ENCODE data around the gene SAMD4B. TPM values are rescaled to one million over a fixed set of nuclear protein-coding genes. Genes with fewer than 3 reads are reported as not detected.

Gene SAMD4B
- total RNA-seq, 1 experiment from 2014 or later: 135 TPM

- Histone ChIP-seq H4K5ac (ENCODE audit: insufficient read length, low read depth, low read length) (no peak overlapping the region), H3K18ac (ENCODE audit: insufficient read length, low read depth, low read length) (peak overlapping the region; percentile 80), H3K23ac (ENCODE audit: insufficient read length, low read depth, low read length) (no peak overlapping the region), H4K8ac (replicated peaks; ENCODE audit: insufficient read length, low read depth, low read length) (no peak overlapping the region), H2AK5ac (ENCODE audit: insufficient read length, low read length) (no peak overlapping the region), H3K79me1 (ENCODE audit: insufficient read depth, low read depth, low read length, poor library complexity, severe bottlenecking) (no peaks in the 10 kb centered on the region), H3K27me3 (ENCODE audit: insufficient read depth, low read length) (no peaks in the 10 kb centered on the region), H2BK5ac (ENCODE audit: insufficient read length, low read length) (no peak overlapping the region), H2BK120ac (ENCODE audit: low read depth, low read length, poor library complexity, severe bottlenecking) (no peak overlapping the region), H2BK20ac (ENCODE audit: low read depth, low read length, poor library complexity, severe bottlenecking) (no peak overlapping the region), H3K4me2 (ENCODE audit: insufficient read depth, insufficient read length, low read length) (peak overlapping the region; percentile 15), H2BK12ac (ENCODE audit: insufficient read length, low read depth, low read length) (peak overlapping the region; percentile 26), H3K9ac (ENCODE audit: extremely low read depth, insufficient read length, low read length) (no peak overlapping the region), H2BK15ac (ENCODE audit: low read depth, low read length) (no peak overlapping the region; the same call in 1 of the 2 replicates), H4K20me1 (ENCODE audit: control insufficient read depth, insufficient read depth, insufficient read length) (no peaks in the 10 kb centered on the region), H4K91ac (ENCODE audit: insufficient read length, low read depth, low read length) (no peak overlapping the region), H3K9me3 (ENCODE audit: control insufficient read depth, low read depth, low read length) (no peaks in the 10 kb centered on the region), H3K27ac (ENCODE audit: insufficient read length, low read depth, low read length) (peak overlapping the region; percentile 73), H3T11ph (ENCODE audit: low read length) (no peak overlapping the region), H3K4ac (ENCODE audit: low read depth, low read length) (no peak overlapping the region), H3K56ac (ENCODE audit: insufficient read length, low read depth, low read length) (no peak overlapping the region), H3K79me2 (ENCODE audit: insufficient read depth, low read length) (no peaks in the 10 kb centered on the region), H3K23me2 (ENCODE audit: insufficient read length, low read depth, low read length, poor library complexity, severe bottlenecking) (no peaks in the 10 kb centered on the region), H2AFZ (ENCODE audit: low read length) (no peak overlapping the region), H3K14ac (ENCODE audit: insufficient read depth, low read length) (peak overlapping the region; percentile 78), H3K4me1 (ENCODE audit: insufficient read depth, low read length) (peaks cover 7% of the 10 kb centered on the region; the same call in 1 of the 2 replicates)
- Mint-ChIP-seq H3K4me1 (peaks cover 40 to 41% of the 10 kb centered on the region in 2 experiments), H3K36me3 (ENCODE audit: insufficient read depth in 1 of 3, low read depth in 3 of 3) (peaks cover 24 to 46% (median 35%) of the 10 kb centered on the region in 3 experiments; a peak in 6 of 7 replicates), H3K27me3 (ENCODE audit: low read depth) (no peaks in the 10 kb centered on the region), H3K4me3 (peak overlapping the region; percentile 17 to 68; a peak in 4 of 5 replicates), H3K9me3 (no peaks in the 10 kb centered on the region), H3K27ac (peak overlapping the region; percentile 97 to 99 (median 99))
- DNase-seq: peak; percentile 93
- WGBS (ENCODE audit: extremely low coverage, insufficient read length, low lambda C conversion rate): no CpG with 5 or more reads among the region's 23 CpGs
- TF ChIP-seq CTCF (conservative IDR thresholded peaks at IDR 0.05): no peak
Measured at GRCh38 chr19:39428283-39429112, 86.3 kb downstream of the SAMD4B start.
